NT2/D1 (cell line): Measurements from ENCODE around the gene NGF.

Experiments used
- YY1 ChIP-seq: IDR thresholded peaks from 2 replicates; pipeline ENCODE4 v1.6.1; 2011; ENCODE audit not compliant: insufficient read length, insufficient read depth
- ZNF274 ChIP-seq: IDR thresholded peaks from 2 replicates; pipeline ENCODE4 v1.6.1; 2011; ENCODE audit warnings: mild to moderate bottlenecking, low read depth, low read length

DNA sequence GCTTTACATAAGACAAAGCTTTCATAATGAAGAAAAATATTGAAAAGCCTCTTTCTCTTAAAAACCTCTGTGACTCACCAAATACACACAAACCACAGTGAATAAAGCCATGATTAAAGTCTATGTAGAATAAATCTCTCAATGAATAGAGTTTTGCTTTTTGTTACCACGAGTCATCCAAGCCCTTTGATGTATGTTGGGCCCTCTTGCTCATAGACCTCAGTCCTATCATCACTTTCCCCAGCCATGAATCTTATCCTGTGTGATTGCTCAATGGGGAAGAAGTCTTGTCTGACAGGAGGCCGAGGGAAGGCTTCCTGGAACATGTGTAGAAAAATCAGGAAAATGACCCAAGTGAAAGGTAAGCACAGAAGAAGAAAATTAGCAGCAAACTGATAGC lies 60.8 kb downstream of the NGF start:
- TF ChIP-seq YY1, result no peak
- TF ChIP-seq ZNF274, result no peak
